HTERT RPE-1 (cell line): ENCODE measurements around the gene SMIM31.

Source experiments
- in situ Hi-C: fragments of 300-500 bp; cut with MboI; formaldehyde crosslinking; loops from 4 replicates; pipeline ENCODE4 v1.14.3; 2020; ENCODE audit warnings: low sequenced_read_pairs

The SMIM31 gene

GRCh38 chr4:164780839-164781238 lies 26.9 kb downstream of the SMIM31 start:
- in situ Hi-C loops: no loop called here

GRCh38 chr4:164783976-164784375 lies 30.0 kb downstream of the SMIM31 start:
- in situ Hi-C loops: no loop called here

GRCh38 chr4:164789047-164789446 lies 35.1 kb downstream of the SMIM31 start:
- in situ Hi-C loops: no loop called here

- in situ Hi-C loops: no loop called here
These were observed 36.3 kb downstream of the SMIM31 start for GRCh38 chr4:164790249-164790648.

GRCh38 chr4:164799410-164799809 lies 45.5 kb downstream of the SMIM31 start:
- in situ Hi-C loops: no loop called here

GRCh38 chr4:164800786-164801185 lies 46.9 kb downstream of the SMIM31 start:
- in situ Hi-C loops: no loop called here

GRCh38 chr4:164802301-164802901 lies 48.5 kb downstream of the SMIM31 start:
- in situ Hi-C loops: no loop called here

GRCh38 chr4:164803702-164804101 lies 49.8 kb downstream of the SMIM31 start:
- in situ Hi-C loops: no loop called here

GRCh38 chr4:164807611-164808010 lies 53.7 kb downstream of the SMIM31 start:
- in situ Hi-C loops: no loop called here

GRCh38 chr4:164813554-164813953 lies 59.6 kb downstream of the SMIM31 start:
- in situ Hi-C loops: no loop called here

GRCh38 chr4:164815711-164816110 lies 61.8 kb downstream of the SMIM31 start:
- in situ Hi-C loops: no loop called here

- in situ Hi-C loops: no loop called here
These were observed 65.4 kb downstream of the SMIM31 start for GRCh38 chr4:164819366-164819765.

- in situ Hi-C loops: no loop called here
These were observed 67.8 kb downstream of the SMIM31 start for GRCh38 chr4:164821711-164822110.

- in situ Hi-C loops: no loop called here
These were observed 70.7 kb downstream of the SMIM31 start for GRCh38 chr4:164824581-164824980.

- in situ Hi-C loops: no loop called here
These were observed 75.0 kb downstream of the SMIM31 start for GRCh38 chr4:164828955-164829354.

- in situ Hi-C loops: no loop called here
These were observed 92.6 kb downstream of the SMIM31 start for GRCh38 chr4:164846566-164846965.

- in situ Hi-C loops: no loop called here
These were observed 93.1 kb downstream of the SMIM31 start for GRCh38 chr4:164847016-164847415.

- in situ Hi-C loops: no loop called here
These were observed 94.2 kb downstream of the SMIM31 start for GRCh38 chr4:164847967-164848649.
